Fibroblast of lung (primary cell): Measurements from ENCODE around the gene KIRREL3. TPM values are rescaled to one million over a fixed set of nuclear protein-coding genes. Genes with fewer than 3 reads are reported as not detected.

ENCODE experiments used
- DNase-seq, 2 donors: peaks; one replicate each; pipeline versions ENCODE4 v3.0.0 to v3.0.0-alpha.2; 2010; ENCODE audit warnings: low read depth in 2 of 2
- H2AFZ ChIP-seq: 2 replicates; pipeline ENCODE4 v1.5.1; 2012; ENCODE audit warnings: low read length, control low read depth, inconsistent platforms
- H3K27ac ChIP-seq: 2 replicates; pipeline ENCODE4 v1.5.1; 2011; ENCODE audit warnings: low read length, control low read depth; ENCODE audit not compliant: insufficient read depth
- H3K27me3 ChIP-seq: 2 replicates; pipeline ENCODE4 v1.5.1; 2011; ENCODE audit warnings: mild to moderate bottlenecking, low read length; ENCODE audit not compliant: control insufficient read depth, insufficient read depth
- H3K36me3 ChIP-seq: 2 replicates; pipeline ENCODE4 v1.5.1; 2011; ENCODE audit warnings: low read length; ENCODE audit not compliant: control insufficient read depth, insufficient read depth
- H3K4me1 ChIP-seq: 2 replicates; pipeline ENCODE4 v1.5.1; 2011; ENCODE audit warnings: low read length; ENCODE audit not compliant: control insufficient read depth, insufficient read depth; ENCODE audit errors: extremely low read depth
- H3K4me2 ChIP-seq: 2 replicates; pipeline ENCODE4 v1.5.1; 2011; ENCODE audit warnings: low read length, control low read depth; ENCODE audit not compliant: insufficient read depth; ENCODE audit errors: extremely low read depth
- H3K4me3 ChIP-seq, 4 experiments: fragments of 200-600 bp in 1 of 4; sonication (generic) in 1 of 4; replicated peaks in 1 of 4; 2 replicates each; pipeline ENCODE4 v1.5.1; 2011 to 2016; ENCODE audit warnings: low read length in 4 of 4, low read depth in 3 of 4, mild to moderate bottlenecking in 3 of 4, control low read depth in 2 of 4, inconsistent platforms in 1 of 4, mixed read lengths in 1 of 4; ENCODE audit not compliant: insufficient read depth in 1 of 4; ENCODE audit errors: control extremely low read depth in 1 of 4
- H3K79me2 ChIP-seq: 2 replicates; pipeline ENCODE4 v1.5.1; 2012; ENCODE audit warnings: mild to moderate bottlenecking, low read length, inconsistent platforms; ENCODE audit not compliant: control insufficient read depth, insufficient read depth
- H3K9ac ChIP-seq: 2 replicates; pipeline ENCODE4 v1.5.1; 2011; ENCODE audit warnings: mild to moderate bottlenecking, low read length, control low read depth; ENCODE audit not compliant: insufficient read depth
- H3K9me3 ChIP-seq: 2 replicates; pipeline ENCODE4 v1.5.1; 2012; ENCODE audit warnings: low read depth, low read length; ENCODE audit not compliant: control insufficient read depth, insufficient read depth
- H4K20me1 ChIP-seq: 2 replicates; pipeline ENCODE4 v1.5.1; 2011; ENCODE audit warnings: low read length; ENCODE audit not compliant: control insufficient read depth, insufficient read depth; ENCODE audit errors: extremely low read depth
- CTCF ChIP-seq, 2 donors: IDR thresholded peaks in 1 of 2; conservative IDR thresholded peaks in 1 of 2; 1 replicate in 1 of 2; 2 replicates in 1 of 2; pipeline ENCODE4 v1.5.1; 2011 to 2012; ENCODE audit warnings: low read length in 2 of 2, control low read depth in 1 of 2, inconsistent platforms in 1 of 2, low read depth in 1 of 2, mild to moderate bottlenecking in 1 of 2
- EZH2 ChIP-seq: IDR thresholded peaks from 2 replicates; pipeline ENCODE4 v1.5.1; 2012; ENCODE audit warnings: low read length, control low read depth, mild to moderate bottlenecking; ENCODE audit errors: missing control alignments
- polyA plus RNA-seq, 2 donors: library from polyadenylated mRNA; depleted of rRNA in 1 of 2; stranded (reverse) in 1 of 2; unstranded in 1 of 2; fragments of >200 nt; gene quantifications; 2 replicates each; pipeline ENCODE4 v1.2.1, GENCODE V29; 2011 to 2012; ENCODE audit warnings: missing spikeins in 1 of 2
- total RNA-seq: library from RNA; depleted of rRNA; stranded (reverse); fragments of >200 nt; gene quantifications from 2 replicates; pipeline ENCODE4 v1.2.1, GENCODE V29; 2014

Gene KIRREL3
- total and polyA plus RNA-seq, 2 donors (not counting 1 experiment from before 2014, with no cell fraction given) = 2.8 to 6.1 TPM

GRCh38 chr11:126437731-126438130 is 562.8 kb downstream of the KIRREL3 start:
- no peak overlapping the region for H3K9ac ChIP-seq
- H3K9me3 ChIP-seq = no peaks in the 10 kb centered on the region
- H3K36me3 ChIP-seq = no peaks in the 10 kb centered on the region
- no peaks in the 10 kb centered on the region for H3K27me3 ChIP-seq
- H3K4me2 ChIP-seq = no peak overlapping the region
- no peaks in the 10 kb centered on the region for H3K4me1 ChIP-seq
- H4K20me1 ChIP-seq = no peaks in the 10 kb centered on the region
- no peak overlapping the region for H3K27ac ChIP-seq
- H2AFZ ChIP-seq = no peak overlapping the region
- H3K4me3 ChIP-seq = no peak overlapping the region
- no peak for TF ChIP-seq EZH2
- TF ChIP-seq CTCF (conservative IDR thresholded peaks at IDR 0.05 in 1 of 2, IDR thresholded peaks at IDR 0.05 in 1 of 2; ENCODE audit: low read depth in 1 of 2, low read length in 2 of 2) = no peak
- DNase-seq = no peak
- no peaks in the 10 kb centered on the region for H3K79me2 ChIP-seq

GRCh38 chr11:126436209-126436755 is 564.3 kb downstream of the KIRREL3 start:
- no peak overlapping the region for H2AFZ ChIP-seq
- H3K36me3 ChIP-seq = no peaks in the 10 kb centered on the region
- no peaks in the 10 kb centered on the region for H4K20me1 ChIP-seq
- no peak overlapping the region for H3K4me2 ChIP-seq
- no peak overlapping the region for H3K27ac ChIP-seq
- no peaks in the 10 kb centered on the region for H3K9me3 ChIP-seq
- H3K27me3 ChIP-seq = no peaks in the 10 kb centered on the region
- no peak for DNase-seq
- no peak overlapping the region for H3K4me3 ChIP-seq
- H3K4me1 ChIP-seq = peaks cover 9% of the 10 kb centered on the region
- no peak overlapping the region for H3K9ac ChIP-seq
- no peak for TF ChIP-seq EZH2
- TF ChIP-seq CTCF (conservative IDR thresholded peaks at IDR 0.05 in 1 of 2, IDR thresholded peaks at IDR 0.05 in 1 of 2; ENCODE audit: low read depth in 1 of 2, low read length in 2 of 2) = no peak
- no peaks in the 10 kb centered on the region for H3K79me2 ChIP-seq

GRCh38 chr11:126434950-126435335 is 565.6 kb downstream of the KIRREL3 start:
- no peak overlapping the region for H3K9ac ChIP-seq
- no peaks in the 10 kb centered on the region for H3K9me3 ChIP-seq
- no peaks in the 10 kb centered on the region for H4K20me1 ChIP-seq
- H3K27ac ChIP-seq = no peak overlapping the region
- DNase-seq = no peak
- H3K4me1 ChIP-seq = peaks cover 16% of the 10 kb centered on the region
- no peaks in the 10 kb centered on the region for H3K36me3 ChIP-seq
- H3K4me3 ChIP-seq = no peak overlapping the region
- H3K79me2 ChIP-seq = no peaks in the 10 kb centered on the region
- TF ChIP-seq EZH2 (no peak), CTCF (conservative IDR thresholded peaks at IDR 0.05 in 1 of 2, IDR thresholded peaks at IDR 0.05 in 1 of 2; ENCODE audit: low read depth in 1 of 2, low read length in 2 of 2) (no peak)
- no peaks in the 10 kb centered on the region for H3K27me3 ChIP-seq
- H2AFZ ChIP-seq = no peak overlapping the region
- H3K4me2 ChIP-seq = no peak overlapping the region
